OCI-LY1 (cell line): ENCODE results near the gene HIPK1.

ENCODE experiments used
- H2AFZ ChIP-seq: fragments of 200-600 bp; sonication (generic), shearing (Covaris generic); 2 replicates; pipeline ENCODE4 v1.6.0; 2014; ENCODE audit warnings: antibody characterized with exemption, mild to moderate bottlenecking, low read length
- H3F3A ChIP-seq: fragments of 200-600 bp; sonication (generic), shearing (Covaris generic); 2 replicates; pipeline ENCODE4 v1.6.0; 2014; ENCODE audit warnings: mild to moderate bottlenecking, antibody characterized with exemption, low read length, moderate library complexity; ENCODE audit not compliant: insufficient read depth
- H3K27ac ChIP-seq: fragments of 200-600 bp; sonication (generic); 2 replicates; pipeline ENCODE4 v1.5.1; 2014; ENCODE audit warnings: low read length, mixed run types, mild to moderate bottlenecking, low read depth; ENCODE audit not compliant: poor library complexity, severe bottlenecking
- H3K27me3 ChIP-seq: fragments of 200-600 bp; sonication (generic); 2 replicates; pipeline ENCODE4 v1.6.0; 2014; ENCODE audit warnings: antibody characterized with exemption, mild to moderate bottlenecking, low read length, moderate library complexity; ENCODE audit not compliant: insufficient read depth
- H3K36me3 ChIP-seq: fragments of 200-600 bp; sonication (generic); 2 replicates; pipeline ENCODE4 v1.6.1; 2014; ENCODE audit warnings: mild to moderate bottlenecking, antibody characterized with exemption, low read length, moderate library complexity, mixed read lengths; ENCODE audit not compliant: insufficient read depth
- H3K4me1 ChIP-seq: fragments of 200-600 bp; sonication (generic); 2 replicates; pipeline ENCODE4 v1.5.1; 2014; ENCODE audit warnings: mild to moderate bottlenecking, low read length, moderate library complexity; ENCODE audit not compliant: insufficient read depth, severe bottlenecking
- H3K4me2 ChIP-seq: fragments of 200-600 bp; sonication (generic), shearing (Covaris generic); 2 replicates; pipeline ENCODE4 v1.6.1; 2014; ENCODE audit warnings: low read length
- H3K4me3 ChIP-seq: fragments of 200-600 bp; sonication (generic); 2 replicates; pipeline ENCODE4 v1.5.1; 2014; ENCODE audit warnings: low read length, low read depth, mild to moderate bottlenecking, mixed read lengths; ENCODE audit not compliant: poor library complexity, severe bottlenecking
- H3K79me2 ChIP-seq: fragments of 200-600 bp; shearing (Covaris generic); 2 replicates; pipeline ENCODE4 v1.6.1; 2016; ENCODE audit warnings: mixed run types, low read length, mixed read lengths; ENCODE audit not compliant: insufficient read depth
- H3K9ac ChIP-seq: fragments of 200-600 bp; sonication (generic), shearing (Covaris generic); 2 replicates; pipeline ENCODE4 v1.6.1; 2014; ENCODE audit warnings: mild to moderate bottlenecking, low read length, mixed read lengths
- H3K9me2 ChIP-seq: fragments of 200-600 bp; sonication (generic), shearing (Covaris generic); 2 replicates; pipeline ENCODE4 v1.6.1; 2014; ENCODE audit warnings: low read depth, mild to moderate bottlenecking, low read length, mixed read lengths
- H3K9me3 ChIP-seq: fragments of 200-600 bp; shearing (Covaris generic); 2 replicates; pipeline ENCODE4 v1.6.1; 2014; ENCODE audit warnings: low read length, mixed read lengths
- H4K20me1 ChIP-seq: fragments of 200-600 bp; sonication (generic), shearing (Covaris generic); 2 replicates; pipeline ENCODE4 v1.6.0; 2016; ENCODE audit warnings: mild to moderate bottlenecking, low read length; ENCODE audit not compliant: insufficient read depth
- CTCF ChIP-seq: fragments of 200-600 bp; sonication (generic), shearing (Covaris generic); IDR thresholded peaks from 2 replicates; pipeline ENCODE4 v1.5.1; 2017; ENCODE audit warnings: mild to moderate bottlenecking, antibody characterized with exemption, low read length, moderate library complexity, mixed read lengths
- EZH2 ChIP-seq: fragments of 200-600 bp; sonication (generic), shearing (Covaris generic); IDR thresholded peaks from 2 replicates; pipeline ENCODE4 v1.8.0; 2017; ENCODE audit warnings: borderline replicate concordance, mixed run types, mild to moderate bottlenecking, antibody characterized with exemption, low read length, moderate library complexity, mixed read lengths

Gene HIPK1

GRCh38 chr1:113928941-113929749 lies at the start of gene HIPK1:
Gene HIPK1, plus strand, starts transcription at chr1:113929324.
- Histone ChIP-seq H3K27ac (peak within 1 kb of the TSS; percentile 88), H4K20me1 (no peaks in the 10 kb centered on the region), H3K9me2 (no peaks in the 10 kb centered on the region), H3K4me2 (peak within 1 kb of the TSS; percentile 98), H3K79me2 (peaks cover 41% of the 10 kb centered on the region), H3K27me3 (no peaks in the 10 kb centered on the region), H3K4me1 (peaks cover 51% of the 10 kb centered on the region), H3F3A (no peaks in the 10 kb centered on the region), H3K9me3 (no peaks in the 10 kb centered on the region), H3K4me3 (peak within 1 kb of the TSS; percentile 99), H2AFZ (peak within 1 kb of the TSS; percentile 54; the same call in 1 of the 2 replicates), H3K36me3 (no peaks in the 10 kb centered on the region), H3K9ac (peak within 1 kb of the TSS; percentile 92)
- no peak for TF ChIP-seq CTCF
- TF ChIP-seq EZH2, result no peak

GRCh38 chr1:113879739-113880038 lies 49.4 kb upstream of the HIPK1 start:
- Histone ChIP-seq H3K27me3 (no peaks in the 10 kb centered on the region), H3K4me1 (peaks cover 5% of the 10 kb centered on the region), H3K36me3 (no peaks in the 10 kb centered on the region), H3K4me3 (no peak overlapping the region), H3K4me2 (no peak overlapping the region), H3K9me2 (no peaks in the 10 kb centered on the region), H3K79me2 (no peaks in the 10 kb centered on the region), H3F3A (no peaks in the 10 kb centered on the region; the same call in 1 of the 2 replicates), H3K27ac (no peak overlapping the region), H4K20me1 (no peaks in the 10 kb centered on the region), H3K9me3 (no peaks in the 10 kb centered on the region), H3K9ac (no peak overlapping the region), H2AFZ (no peak overlapping the region)
- TF ChIP-seq EZH2, result no peak
- no peak for TF ChIP-seq CTCF

- no peaks in the 10 kb centered on the region for H3K9me2 ChIP-seq
- H3K4me3 ChIP-seq, result no peak overlapping the region
- no peaks in the 10 kb centered on the region for H3K27me3 ChIP-seq
- no peak overlapping the region for H3K9ac ChIP-seq
- no peaks in the 10 kb centered on the region for H3K79me2 ChIP-seq
- H2AFZ ChIP-seq, result no peak overlapping the region
- H3K27ac ChIP-seq, result no peak overlapping the region
- H3F3A ChIP-seq, result no peaks in the 10 kb centered on the region; the same call in 1 of the 2 replicates
- TF ChIP-seq EZH2, result no peak
- no peak for TF ChIP-seq CTCF
- H4K20me1 ChIP-seq, result no peaks in the 10 kb centered on the region
- H3K4me1 ChIP-seq, result peaks cover 4% of the 10 kb centered on the region
- H3K36me3 ChIP-seq, result no peaks in the 10 kb centered on the region
- no peak overlapping the region for H3K4me2 ChIP-seq
- no peaks in the 10 kb centered on the region for H3K9me3 ChIP-seq
Observed at GRCh38 chr1:113881661-113882060, 47.5 kb upstream of the HIPK1 start.
